Glutamatergic neuron (in vitro differentiated cells): Measurements from ENCODE around the gene UNC79. TPM values are rescaled to one million over a fixed set of nuclear protein-coding genes. Genes with fewer than 3 reads are reported as not detected.

Experiments
- DNase-seq: peaks from one replicate; pipeline ENCODE4 v3.0.0; 2022
- H3K27ac Mint-ChIP-seq: one replicate; pipeline ENCODE4 v1.8.0; 2020; ENCODE audit warnings: mild to moderate bottlenecking, mixed read lengths, inconsistent platforms; ENCODE audit not compliant: unreplicated experiment
- H3K27me3 Mint-ChIP-seq: one replicate; pipeline ENCODE4 v1.8.0; 2020; ENCODE audit warnings: mild to moderate bottlenecking, moderate library complexity, mixed read lengths, inconsistent platforms; ENCODE audit not compliant: unreplicated experiment
- H3K36me3 Mint-ChIP-seq: one replicate; pipeline ENCODE4 v1.8.0; 2020; ENCODE audit warnings: mild to moderate bottlenecking, mixed read lengths, inconsistent platforms; ENCODE audit not compliant: unreplicated experiment
- H3K4me1 Mint-ChIP-seq: one replicate; pipeline ENCODE4 v1.8.0; 2020; ENCODE audit warnings: mild to moderate bottlenecking, low read depth, mixed read lengths, inconsistent platforms; ENCODE audit not compliant: unreplicated experiment
- H3K4me3 Mint-ChIP-seq: one replicate; pipeline ENCODE4 v1.8.0; 2020; ENCODE audit warnings: mild to moderate bottlenecking, mixed read lengths, inconsistent platforms; ENCODE audit not compliant: unreplicated experiment
- H3K9me3 Mint-ChIP-seq: one replicate; pipeline ENCODE4 v1.8.0; 2020; ENCODE audit warnings: mild to moderate bottlenecking, moderate library complexity, mixed read lengths, inconsistent platforms; ENCODE audit not compliant: unreplicated experiment
- CTCF ChIP-seq: fragments of 200-600 bp; sonication (generic); IDR thresholded peaks from one replicate; pipeline ENCODE4 v1.5.0; 2021; ENCODE audit not compliant: partially characterized antibody, unreplicated experiment
- total RNA-seq: library from RNA; stranded (reverse); fragmentation: NEBNext Ultra II Directional; extraction: Animal tissue kit (Norgen Biotek cat#: 25700); gene quantifications from one replicate; pipeline ENCODE4 v1.2.1, GENCODE V29; 2021; ENCODE audit not compliant: unreplicated experiment

Gene UNC79
- total RNA-seq, 1 donor from 2014 or later, result 29.5 TPM

GRCh38 chr14:93582516-93582915 lies 151.8 kb downstream of the UNC79 start:
- no peak for DNase-seq
- H3K27ac Mint-ChIP-seq, result no peak overlapping the region
- H3K4me3 Mint-ChIP-seq, result no peak overlapping the region
- H3K27me3 Mint-ChIP-seq, result no peaks in the 10 kb centered on the region
- no peaks in the 10 kb centered on the region for H3K9me3 Mint-ChIP-seq
- no peak for TF ChIP-seq CTCF
- H3K4me1 Mint-ChIP-seq, result no peaks in the 10 kb centered on the region
- H3K36me3 Mint-ChIP-seq, result no peaks in the 10 kb centered on the region

DNA sequence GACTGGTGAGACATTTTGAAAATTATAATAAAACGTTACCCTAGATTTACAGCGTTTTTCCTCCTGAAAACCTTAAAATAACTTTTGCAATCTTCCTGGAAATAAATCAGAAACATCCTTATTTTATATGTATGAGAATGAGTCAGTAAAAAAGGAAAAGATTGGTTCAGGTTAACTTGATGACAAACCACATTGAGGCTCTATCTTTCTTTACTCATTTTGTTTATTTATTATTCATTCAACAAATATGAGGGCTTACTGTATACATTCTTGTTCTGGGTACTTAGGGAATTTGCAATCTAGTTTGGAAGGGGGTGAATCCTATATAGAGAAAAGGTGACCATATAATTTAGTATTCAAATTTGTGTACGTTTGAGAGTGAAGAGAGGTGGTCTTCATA lies 156.6 kb downstream of the UNC79 start:
- no peaks in the 10 kb centered on the region for H3K4me1 Mint-ChIP-seq
- H3K9me3 Mint-ChIP-seq, result no peaks in the 10 kb centered on the region
- no peaks in the 10 kb centered on the region for H3K27me3 Mint-ChIP-seq
- peaks cover 21% of the 10 kb centered on the region for H3K36me3 Mint-ChIP-seq
- H3K27ac Mint-ChIP-seq, result no peak overlapping the region
- no peak overlapping the region for H3K4me3 Mint-ChIP-seq
- no peak for DNase-seq
- TF ChIP-seq CTCF, result no peak

GRCh38 chr14:93591506-93591905 lies 160.8 kb downstream of the UNC79 start:
- H3K27ac Mint-ChIP-seq, result no peak overlapping the region
- H3K4me3 Mint-ChIP-seq, result no peak overlapping the region
- DNase-seq, result no peak
- no peaks in the 10 kb centered on the region for H3K4me1 Mint-ChIP-seq
- H3K27me3 Mint-ChIP-seq, result no peaks in the 10 kb centered on the region
- no peak for TF ChIP-seq CTCF
- H3K36me3 Mint-ChIP-seq, result peaks cover 29% of the 10 kb centered on the region
- no peaks in the 10 kb centered on the region for H3K9me3 Mint-ChIP-seq

GRCh38 chr14:93592786-93593185 lies 162.0 kb downstream of the UNC79 start:
- H3K4me1 Mint-ChIP-seq, result no peaks in the 10 kb centered on the region
- H3K36me3 Mint-ChIP-seq, result peaks cover 27% of the 10 kb centered on the region
- no peak overlapping the region for H3K4me3 Mint-ChIP-seq
- no peaks in the 10 kb centered on the region for H3K27me3 Mint-ChIP-seq
- no peaks in the 10 kb centered on the region for H3K9me3 Mint-ChIP-seq
- no peak for TF ChIP-seq CTCF
- no peak overlapping the region for H3K27ac Mint-ChIP-seq
- no peak for DNase-seq

DNA sequence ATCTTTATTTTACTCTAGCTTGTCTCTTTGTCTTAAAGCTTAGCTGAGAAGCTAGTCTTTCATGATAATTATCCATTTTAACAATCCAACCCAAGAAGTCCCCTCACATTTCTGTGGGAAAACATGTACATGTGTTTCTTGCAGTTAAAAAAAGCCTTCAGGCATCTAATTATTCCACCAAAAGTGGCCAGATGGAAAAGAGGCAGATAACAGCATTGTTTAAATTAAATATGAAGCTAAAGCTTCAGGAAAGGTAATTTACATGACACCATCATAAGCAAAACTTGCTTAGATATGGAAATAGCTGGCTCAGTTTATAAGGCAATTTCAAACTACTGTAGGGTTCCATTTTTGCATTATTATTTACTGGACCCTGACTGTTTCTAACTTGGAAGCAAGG lies 175.4 kb downstream of the UNC79 start:
- no peak for TF ChIP-seq CTCF
- Mint-ChIP-seq H3K27ac (no peak overlapping the region), H3K27me3 (no peaks in the 10 kb centered on the region), H3K9me3 (peaks cover 5% of the 10 kb centered on the region), H3K36me3 (peaks cover 9% of the 10 kb centered on the region), H3K4me1 (peaks cover 11% of the 10 kb centered on the region), H3K4me3 (no peak overlapping the region)
- DNase-seq, result no peak
